Measurements from ENCODE around the gene JPH3.

Gene JPH3

GRCh38 chr16:87704754-87705353 is 102.5 kb downstream of the JPH3 start:
- TF ChIP-seq CTCF (conservative IDR thresholded peaks at IDR 0.05) (no peak), ZFX (IDR thresholded peaks at IDR 0.05) (no peak)
- H3K27ac ChIP-seq, result no peak overlapping the region

- no peak overlapping the region for H3K27ac ChIP-seq
- TF ChIP-seq CTCF (conservative IDR thresholded peaks at IDR 0.05) (no peak), ZFX (IDR thresholded peaks at IDR 0.05) (no peak)
Observed at GRCh38 chr16:87705771-87706277, 103.5 kb downstream of the JPH3 start.

- H3K27ac ChIP-seq, result no peak overlapping the region
- no peak for TF ChIP-seq CTCF (conservative IDR thresholded peaks at IDR 0.05)
Observed at GRCh38 chr16:87706278-87707000, 104.1 kb downstream of the JPH3 start.

GRCh38 chr16:87707097-87707496 is 104.8 kb downstream of the JPH3 start:
- TF ChIP-seq ZFX (IDR thresholded peaks at IDR 0.05) (no peak), CTCF (conservative IDR thresholded peaks at IDR 0.05) (no peak)
- H3K27ac ChIP-seq, result no peak overlapping the region

GRCh38 chr16:87707714-87708580 is 105.6 kb downstream of the JPH3 start:
- TF ChIP-seq CTCF (conservative IDR thresholded peaks at IDR 0.05) (no peak), ZFX (IDR thresholded peaks at IDR 0.05) (no peak)
- H3K27ac ChIP-seq, result no peak overlapping the region

GRCh38 chr16:87708881-87709638 is 106.8 kb downstream of the JPH3 start:
- TF ChIP-seq CTCF (conservative IDR thresholded peaks at IDR 0.05) (no peak), ZFX (IDR thresholded peaks at IDR 0.05) (no peak)
- H3K27ac ChIP-seq, result no peak overlapping the region

Data from C4-2B (cell line).